Fibroblast of lung (primary cell): ENCODE data around the gene WWOX.

ENCODE experiments used
- EZH2 ChIP-seq: IDR thresholded peaks from 2 replicates; pipeline ENCODE4 v1.5.1; 2012; ENCODE audit warnings: low read length, control low read depth, mild to moderate bottlenecking; ENCODE audit errors: missing control alignments
- TF ChIP-seq, protein P1 (sequence below), 2 donors: IDR thresholded peaks in 1 of 2; conservative IDR thresholded peaks in 1 of 2; 1 replicate in 1 of 2; 2 replicates in 1 of 2; pipeline ENCODE4 v1.5.1; 2011 to 2012; ENCODE audit warnings: low read length in 2 of 2, control low read depth in 1 of 2, inconsistent platforms in 1 of 2, low read depth in 1 of 2, mild to moderate bottlenecking in 1 of 2

DNA sequence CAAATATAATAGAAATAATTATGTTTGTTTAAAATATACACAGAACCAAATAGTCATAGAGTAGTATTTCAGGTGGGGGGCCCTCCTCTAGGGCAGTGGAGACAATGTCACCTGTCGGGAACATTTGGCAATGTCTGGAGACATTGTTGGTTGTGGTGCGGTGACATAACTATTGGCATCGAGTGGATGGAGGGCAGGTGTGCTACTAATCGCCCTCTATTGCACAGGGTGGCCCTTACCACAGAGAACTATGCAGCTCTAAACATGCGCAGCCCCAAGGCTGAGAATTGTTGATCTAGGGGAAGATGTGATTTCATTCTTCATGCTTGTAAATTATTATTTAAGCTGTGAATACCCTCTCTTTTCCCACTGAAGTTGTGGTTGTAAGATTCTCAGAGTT is 594.0 kb downstream of the WWOX start:
- TF ChIP-seq EZH2 = no peak
- TF ChIP-seq, protein P1, sequence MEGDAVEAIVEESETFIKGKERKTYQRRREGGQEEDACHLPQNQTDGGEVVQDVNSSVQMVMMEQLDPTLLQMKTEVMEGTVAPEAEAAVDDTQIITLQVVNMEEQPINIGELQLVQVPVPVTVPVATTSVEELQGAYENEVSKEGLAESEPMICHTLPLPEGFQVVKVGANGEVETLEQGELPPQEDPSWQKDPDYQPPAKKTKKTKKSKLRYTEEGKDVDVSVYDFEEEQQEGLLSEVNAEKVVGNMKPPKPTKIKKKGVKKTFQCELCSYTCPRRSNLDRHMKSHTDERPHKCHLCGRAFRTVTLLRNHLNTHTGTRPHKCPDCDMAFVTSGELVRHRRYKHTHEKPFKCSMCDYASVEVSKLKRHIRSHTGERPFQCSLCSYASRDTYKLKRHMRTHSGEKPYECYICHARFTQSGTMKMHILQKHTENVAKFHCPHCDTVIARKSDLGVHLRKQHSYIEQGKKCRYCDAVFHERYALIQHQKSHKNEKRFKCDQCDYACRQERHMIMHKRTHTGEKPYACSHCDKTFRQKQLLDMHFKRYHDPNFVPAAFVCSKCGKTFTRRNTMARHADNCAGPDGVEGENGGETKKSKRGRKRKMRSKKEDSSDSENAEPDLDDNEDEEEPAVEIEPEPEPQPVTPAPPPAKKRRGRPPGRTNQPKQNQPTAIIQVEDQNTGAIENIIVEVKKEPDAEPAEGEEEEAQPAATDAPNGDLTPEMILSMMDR (conservative IDR thresholded peaks at IDR 0.05 in 1 of 2, IDR thresholded peaks at IDR 0.05 in 1 of 2; ENCODE audit: low read depth in 1 of 2, low read length in 2 of 2) = no peak
